ENCODE results near the gene SLC13A5.

DNA sequence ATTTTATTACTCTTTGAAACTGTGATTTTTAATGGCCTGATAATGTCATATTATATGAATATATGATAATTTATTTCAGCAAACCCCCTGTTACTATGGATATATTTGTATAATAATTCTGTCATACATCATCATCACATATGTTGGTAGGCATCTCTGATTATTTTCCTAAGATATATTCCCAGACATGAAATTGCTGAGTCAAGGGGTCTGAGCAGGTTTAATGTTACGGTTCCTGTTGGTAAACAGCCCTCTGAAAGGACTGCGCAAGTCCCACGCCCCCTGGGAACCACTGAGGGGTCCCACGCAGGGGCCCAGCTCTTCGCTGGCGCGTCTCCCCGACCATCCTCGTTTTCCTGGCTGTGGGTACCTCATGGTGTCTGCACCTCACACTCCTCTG is 24.2 kb downstream of the SLC13A5 start:
- no peak for TF ChIP-seq POLR2A (IDR thresholded peaks at IDR 0.05)
- TF ChIP-seq, protein P1, sequence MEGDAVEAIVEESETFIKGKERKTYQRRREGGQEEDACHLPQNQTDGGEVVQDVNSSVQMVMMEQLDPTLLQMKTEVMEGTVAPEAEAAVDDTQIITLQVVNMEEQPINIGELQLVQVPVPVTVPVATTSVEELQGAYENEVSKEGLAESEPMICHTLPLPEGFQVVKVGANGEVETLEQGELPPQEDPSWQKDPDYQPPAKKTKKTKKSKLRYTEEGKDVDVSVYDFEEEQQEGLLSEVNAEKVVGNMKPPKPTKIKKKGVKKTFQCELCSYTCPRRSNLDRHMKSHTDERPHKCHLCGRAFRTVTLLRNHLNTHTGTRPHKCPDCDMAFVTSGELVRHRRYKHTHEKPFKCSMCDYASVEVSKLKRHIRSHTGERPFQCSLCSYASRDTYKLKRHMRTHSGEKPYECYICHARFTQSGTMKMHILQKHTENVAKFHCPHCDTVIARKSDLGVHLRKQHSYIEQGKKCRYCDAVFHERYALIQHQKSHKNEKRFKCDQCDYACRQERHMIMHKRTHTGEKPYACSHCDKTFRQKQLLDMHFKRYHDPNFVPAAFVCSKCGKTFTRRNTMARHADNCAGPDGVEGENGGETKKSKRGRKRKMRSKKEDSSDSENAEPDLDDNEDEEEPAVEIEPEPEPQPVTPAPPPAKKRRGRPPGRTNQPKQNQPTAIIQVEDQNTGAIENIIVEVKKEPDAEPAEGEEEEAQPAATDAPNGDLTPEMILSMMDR (IDR thresholded peaks at IDR 0.05), result no peak
- TF ChIP-seq EP300 (IDR thresholded peaks at IDR 0.05), result no peak
